Measurements from ENCODE around the gene PIP5K1C.
A peak's percentile ranks its signal among the peaks of the same experiment; 100 is the strongest.

PIP5K1C gene

DNA sequence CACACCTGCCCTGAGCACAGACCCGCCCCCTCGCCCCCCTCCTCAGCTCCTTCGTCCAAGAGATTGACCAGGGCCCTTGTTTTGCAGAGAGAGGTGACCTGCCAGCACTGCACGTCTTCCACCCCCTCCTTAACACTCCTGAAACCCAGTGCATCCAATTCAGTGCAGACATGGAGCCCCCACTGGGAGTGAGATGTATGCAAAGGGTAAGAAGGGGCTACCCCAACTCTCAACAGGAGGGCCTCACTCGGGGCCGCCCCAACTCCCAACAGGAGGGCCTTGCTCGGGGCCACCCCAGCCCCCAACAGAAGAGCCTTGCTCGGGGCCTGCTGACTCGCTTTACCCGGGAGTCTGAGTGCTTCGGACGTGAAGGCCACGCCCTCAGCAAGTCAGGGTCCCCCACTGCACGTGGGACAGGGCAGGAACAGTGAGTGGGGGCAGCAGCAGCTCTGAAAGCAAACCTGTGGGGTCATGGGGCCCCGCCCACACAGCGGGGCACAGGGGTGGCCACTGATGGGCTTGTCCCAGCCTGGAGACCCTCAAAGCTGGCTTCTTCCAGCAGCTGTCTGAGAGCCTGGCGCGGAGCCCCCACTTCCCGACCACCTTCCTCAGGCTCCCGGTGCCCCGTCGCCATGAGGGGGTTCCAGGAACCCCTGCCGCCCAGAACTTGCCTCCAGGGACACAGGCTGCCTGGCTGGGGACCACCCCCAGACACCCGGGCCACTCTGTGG is 79.3 kb downstream of the PIP5K1C start:
- DNase-seq = no peak

DNA sequence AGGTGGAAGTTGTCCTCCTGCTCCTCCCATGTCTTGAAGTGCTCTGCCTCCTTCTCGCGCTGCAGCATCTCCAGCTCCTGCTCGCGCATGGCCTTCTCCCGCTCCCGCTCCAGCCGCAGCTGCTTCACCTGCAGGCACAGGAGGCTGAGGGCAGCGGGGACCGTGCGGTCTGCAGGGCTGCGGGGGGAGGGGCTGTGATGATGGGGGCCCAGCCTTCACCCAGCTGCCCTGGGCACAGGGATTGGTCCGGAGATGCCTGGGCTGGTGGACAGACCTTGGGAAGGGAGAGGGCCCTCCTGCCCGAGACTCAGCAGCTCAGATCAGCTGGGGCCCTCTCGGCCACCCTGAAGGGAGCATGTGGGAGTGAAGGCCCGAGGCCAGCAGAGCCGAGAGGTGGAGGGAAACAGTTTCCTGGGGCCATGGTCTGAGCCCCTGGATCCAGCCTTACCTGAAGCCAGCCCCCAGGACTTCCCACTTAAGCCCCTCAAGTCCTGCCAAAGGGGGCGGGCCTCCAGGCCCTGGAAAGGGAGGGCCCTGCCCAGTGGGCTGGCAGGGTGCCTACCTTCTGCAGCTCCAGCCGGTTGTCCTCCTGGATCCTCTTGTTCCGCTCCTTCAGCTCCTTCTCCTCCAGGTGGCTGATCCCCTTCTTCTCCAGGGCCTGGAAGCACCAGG is 80.0 kb downstream of the PIP5K1C start:
- no peak for DNase-seq

DNA sequence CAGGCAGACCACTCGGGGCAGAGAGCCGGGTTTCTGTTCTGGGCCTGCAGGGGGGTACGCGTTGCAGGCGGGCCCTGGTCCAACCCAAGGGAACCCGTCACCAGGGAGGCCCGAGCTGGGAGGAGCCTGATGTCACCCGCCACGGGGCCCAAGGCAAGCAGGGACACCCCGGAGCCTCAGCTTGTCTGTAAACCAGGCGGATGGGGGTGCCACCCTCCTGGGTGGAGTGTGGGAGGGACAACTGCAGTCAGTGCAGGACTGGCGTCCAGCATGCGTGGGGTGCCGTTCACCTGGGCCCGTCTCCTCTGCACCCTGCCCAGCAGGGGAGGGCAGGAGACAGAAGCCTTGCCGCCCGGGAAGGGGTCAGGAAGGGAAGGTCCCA is 80.6 kb downstream of the PIP5K1C start:
- no peak for DNase-seq

DNA sequence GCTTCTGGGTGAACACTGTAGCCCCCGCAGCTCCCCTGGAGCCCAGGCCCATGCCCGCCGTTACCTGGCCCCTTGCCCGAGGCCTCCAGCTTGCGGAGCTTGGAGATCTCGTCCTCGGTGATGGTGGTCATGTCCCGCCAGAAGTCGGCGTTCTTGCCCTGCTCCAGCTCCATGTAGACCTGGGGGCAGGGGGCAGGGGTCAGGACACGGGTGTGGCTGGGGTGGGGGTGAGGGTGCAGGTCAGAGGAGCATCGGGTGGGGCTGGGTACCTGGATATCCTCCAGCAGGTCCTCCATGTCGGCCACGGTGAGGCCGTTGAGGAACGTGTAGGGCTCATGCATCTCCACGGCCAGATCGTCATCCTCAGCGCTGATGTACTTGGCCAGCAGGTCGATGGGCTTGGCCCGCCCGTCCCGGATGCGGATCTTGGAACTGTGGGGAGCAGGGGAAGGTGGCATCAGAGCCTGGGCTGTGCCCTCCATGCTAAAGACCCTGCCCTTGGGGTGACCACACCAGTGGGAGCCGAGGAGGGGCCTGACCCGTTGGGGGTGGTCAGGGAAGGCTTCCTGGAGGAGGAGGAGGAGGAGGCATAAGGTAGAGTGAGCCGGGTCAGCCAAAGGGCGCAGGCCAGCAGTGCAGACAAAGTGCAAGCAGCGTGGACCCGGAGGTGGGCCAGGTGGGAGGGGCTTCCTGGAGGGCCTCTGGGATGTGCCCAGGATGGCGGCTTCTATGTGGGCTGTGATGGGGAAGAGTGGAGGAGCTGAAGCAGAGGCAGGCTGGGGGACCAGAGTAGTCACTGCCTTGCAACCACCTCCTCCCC is 81.2 kb downstream of the PIP5K1C start:
- DNase-seq = no peak

DNA sequence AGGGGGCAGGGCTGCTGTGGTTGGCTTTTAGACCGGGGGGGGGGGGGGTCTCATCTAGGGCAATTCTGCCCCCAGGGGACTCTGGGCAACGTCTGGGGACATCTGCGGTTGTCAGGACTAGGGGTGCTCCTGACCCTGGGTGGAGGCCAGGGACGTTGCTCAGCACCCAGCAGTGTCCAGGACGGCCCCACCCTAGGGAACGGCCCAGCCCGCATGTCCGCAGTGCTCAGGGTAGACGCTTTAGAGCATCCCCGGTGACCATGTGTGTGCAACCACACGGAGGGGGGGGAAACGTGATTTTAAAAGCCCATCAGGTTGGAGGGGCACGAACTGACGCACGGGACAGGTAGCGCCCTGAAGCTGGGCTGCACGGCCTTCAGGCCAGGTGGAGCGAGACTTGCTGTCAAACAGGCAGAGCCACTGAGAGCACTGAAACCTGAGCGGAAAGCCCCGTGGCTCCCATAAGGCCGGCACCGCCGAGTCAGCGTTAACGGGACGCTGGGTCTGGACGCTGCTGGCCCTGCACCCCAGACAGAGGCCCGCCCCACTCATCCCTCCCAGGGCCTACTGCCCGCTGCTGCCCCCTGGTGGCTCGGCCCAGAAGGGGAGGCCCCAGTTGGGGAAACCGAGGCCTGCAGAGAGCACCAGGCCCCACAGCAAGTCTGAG is 82.0 kb downstream of the PIP5K1C start:
- DNase-seq = peak; percentile 30

DNA sequence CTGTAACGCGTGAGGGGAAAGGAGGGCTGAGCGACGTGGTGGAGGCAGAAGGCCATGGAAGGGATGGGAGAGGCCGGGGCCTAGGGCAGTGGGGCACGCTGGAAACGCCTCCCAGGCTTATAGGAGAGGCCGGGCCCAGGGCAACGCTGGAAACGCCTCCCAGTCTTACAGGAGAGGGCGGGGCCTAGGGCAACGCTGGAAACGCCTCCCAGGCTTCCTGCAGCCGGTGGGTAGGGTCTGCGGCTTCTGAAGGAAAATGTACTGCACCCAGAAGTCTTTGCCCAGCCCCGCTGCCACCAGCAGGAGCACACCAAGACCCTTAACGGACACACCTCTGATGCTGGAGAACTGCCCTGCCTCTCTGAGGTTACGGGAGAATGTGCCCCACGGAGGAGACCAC is 82.8 kb downstream of the PIP5K1C start:
- DNase-seq = peak; percentile 14

DNA sequence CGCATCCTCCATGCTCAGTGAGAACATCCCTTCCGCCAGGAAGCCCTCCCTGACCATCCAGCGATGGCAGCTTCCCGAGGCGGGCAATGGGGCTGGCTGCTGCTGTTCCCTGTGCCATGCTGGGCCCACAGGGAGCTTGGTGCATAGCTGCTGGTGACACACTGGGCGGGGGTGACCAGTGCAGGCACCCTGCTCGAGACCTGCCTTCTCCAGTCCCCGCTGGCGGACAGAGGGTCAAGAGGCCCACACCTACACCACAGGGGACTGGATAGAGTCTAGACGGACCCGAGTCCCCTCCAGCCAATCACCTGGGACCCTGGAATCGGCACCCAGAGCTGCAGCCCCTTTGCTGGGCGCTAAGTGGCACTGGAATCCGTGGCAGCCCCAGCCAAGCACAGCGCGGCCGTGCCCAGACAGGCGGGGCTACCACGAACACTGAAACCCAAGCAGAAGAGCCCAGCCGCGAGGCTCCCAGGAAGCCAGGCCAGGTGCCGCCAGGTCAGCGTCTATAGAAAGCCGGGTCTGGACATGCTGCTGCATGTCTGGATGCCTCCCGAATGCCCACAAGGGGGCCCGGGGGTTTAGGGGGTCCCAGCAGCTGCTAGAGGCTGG is 84.6 kb downstream of the PIP5K1C start:
- DNase-seq = no peak

DNA sequence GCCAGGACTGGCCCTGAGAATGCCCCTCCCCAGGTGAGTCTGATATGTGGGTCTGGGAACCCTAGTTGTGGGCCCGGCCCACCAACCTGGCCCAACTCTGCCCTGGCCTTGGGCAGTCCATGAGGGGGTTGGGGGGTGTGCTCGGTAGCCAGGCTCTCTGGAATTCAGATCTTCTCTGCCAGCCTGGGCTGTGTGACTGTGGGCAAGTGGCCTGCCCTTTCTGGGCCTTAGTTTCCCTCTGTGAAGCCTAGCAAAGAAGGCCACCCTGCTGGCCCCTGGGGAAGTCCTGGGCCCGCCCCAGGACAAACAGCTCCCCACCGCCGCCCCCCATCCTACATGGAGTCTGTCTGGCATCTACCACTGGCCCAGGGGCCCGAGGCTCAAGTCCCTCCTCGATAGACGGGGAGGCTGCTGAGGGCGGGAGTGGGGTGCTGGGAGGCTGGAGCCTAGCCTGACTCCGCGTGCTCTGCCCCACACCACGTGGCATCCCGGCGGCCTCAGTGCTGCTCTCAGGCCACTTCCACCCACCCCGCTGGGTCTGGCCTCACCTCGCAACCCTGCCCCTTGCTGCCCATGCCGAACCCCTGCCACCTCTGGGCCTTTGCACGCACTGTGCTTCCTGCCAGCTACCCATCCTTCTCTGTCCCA is 85.3 kb downstream of the PIP5K1C start:
- no peak for DNase-seq

DNA sequence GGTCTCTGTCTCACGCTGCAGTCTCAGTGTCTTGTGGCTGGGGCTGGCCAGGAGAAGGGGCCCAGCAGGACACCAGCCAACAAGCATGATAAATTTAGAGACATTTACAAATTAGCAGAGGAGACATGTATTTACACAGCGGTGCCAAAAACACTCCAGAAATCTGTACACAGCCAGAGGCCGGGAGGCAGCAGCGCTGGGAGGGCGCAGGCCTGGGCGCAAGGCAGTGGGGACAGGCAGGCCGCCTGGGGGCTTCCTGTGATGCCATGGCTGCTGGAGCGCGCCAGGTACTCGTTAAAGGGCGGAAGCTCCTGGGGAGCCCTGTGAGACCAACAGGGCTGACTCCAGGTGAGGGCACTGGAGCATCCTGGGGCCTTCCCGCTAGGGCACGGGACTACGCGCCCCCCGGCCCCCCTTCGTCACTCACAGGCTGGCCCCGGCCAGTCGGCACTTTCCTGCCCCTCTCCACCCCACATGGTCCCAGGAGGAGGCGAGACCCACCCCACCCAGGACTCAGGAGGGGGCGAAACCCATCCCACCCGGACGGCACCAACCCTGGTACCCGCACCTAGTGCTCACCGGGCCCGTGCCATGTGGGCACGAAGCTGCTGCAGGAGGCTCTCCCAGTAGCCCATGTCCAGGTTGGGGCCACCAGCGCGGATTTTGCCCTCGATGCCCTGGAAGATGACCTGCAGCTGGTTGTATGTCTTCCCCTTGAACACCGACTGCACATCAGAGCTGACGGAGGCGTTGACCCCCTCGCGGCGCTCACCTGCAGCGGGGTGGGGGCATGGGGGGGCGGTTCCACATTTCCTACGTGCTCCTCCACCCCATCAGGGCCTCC is 86.2 kb downstream of the PIP5K1C start:
- no peak for DNase-seq

DNA sequence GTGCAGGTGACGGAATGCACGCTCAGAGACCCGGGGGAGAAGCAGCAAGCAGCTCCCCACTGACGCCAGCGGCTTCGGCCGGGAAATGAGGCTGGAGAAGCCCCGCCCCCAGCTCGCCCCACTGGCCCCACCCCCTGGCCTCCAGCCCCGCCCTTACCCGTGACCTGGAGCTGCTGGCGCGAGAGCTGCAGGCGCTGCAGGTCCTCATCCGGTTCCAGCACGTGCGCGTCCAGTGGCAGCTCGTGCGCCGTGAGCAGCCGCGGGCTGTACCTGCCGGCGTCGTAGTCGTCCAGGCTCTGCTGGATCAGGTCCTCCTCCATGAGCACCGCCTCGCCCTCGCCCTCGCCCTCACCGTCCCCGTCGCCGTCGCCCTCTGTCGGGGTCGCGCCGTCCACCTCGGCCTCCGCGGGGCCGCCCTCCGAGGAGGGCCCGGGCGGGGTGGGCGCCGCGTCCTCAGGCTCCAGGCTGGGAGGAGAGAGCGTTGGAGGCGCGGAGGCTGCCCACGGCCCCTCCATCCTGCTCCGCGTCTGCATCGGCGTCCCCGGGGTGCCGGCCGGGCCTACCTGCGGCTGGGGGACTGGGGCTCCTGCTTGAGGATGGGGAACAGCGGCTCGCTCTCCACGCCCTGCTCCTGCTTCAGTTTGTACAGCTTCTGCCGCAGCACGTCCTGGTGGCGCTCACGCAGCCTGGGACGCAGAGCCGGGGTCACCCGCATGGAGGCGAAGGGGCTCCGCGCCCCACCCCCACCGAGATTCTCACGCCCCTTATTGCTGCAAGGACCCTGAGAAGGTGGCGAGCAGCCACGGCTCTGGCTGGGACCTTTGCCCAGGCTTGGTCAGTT is 87.1 kb downstream of the PIP5K1C start:
- DNase-seq = no peak

DNA sequence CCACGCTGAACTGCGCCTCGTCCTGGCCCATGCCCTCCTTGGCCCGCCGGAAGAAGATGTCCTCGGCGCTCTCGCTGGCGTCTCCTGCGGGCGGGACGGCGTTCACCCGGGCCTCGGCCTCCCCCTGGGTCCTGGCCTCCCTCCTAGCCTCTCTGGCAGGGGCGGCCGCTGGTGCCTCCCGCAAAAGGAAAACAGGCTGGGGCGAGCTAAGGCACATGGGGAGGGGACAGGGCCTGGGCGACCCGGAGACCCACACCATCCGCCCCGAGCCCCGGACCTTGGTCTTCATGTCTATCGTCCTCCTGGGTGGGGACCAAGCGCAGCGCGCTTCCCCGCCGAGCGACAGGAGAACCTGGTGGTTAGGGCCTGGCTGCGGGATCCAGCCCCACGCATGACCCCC is 87.9 kb downstream of the PIP5K1C start:
- no peak for DNase-seq

DNA sequence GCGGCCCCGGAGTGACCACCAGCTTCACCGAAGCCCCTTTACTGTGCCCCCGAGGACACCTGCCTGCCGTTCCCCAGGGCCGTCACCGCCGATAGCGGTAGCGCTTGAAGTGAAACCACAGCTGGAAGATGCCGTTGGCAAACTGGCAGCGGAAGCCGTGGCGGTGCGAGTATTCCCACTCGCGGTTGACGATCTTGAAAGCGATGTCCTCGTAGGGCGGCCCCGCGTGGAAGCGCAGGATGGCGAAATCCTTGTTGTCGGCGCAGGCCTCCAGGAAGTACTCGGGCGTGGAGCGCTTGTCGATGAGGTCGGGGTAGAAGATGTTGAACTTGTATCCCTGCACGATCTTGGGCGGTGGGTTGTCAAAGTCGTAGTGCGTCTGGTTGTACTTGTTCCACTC is 88.4 kb downstream of the PIP5K1C start:
- no peak for DNase-seq

DNA sequence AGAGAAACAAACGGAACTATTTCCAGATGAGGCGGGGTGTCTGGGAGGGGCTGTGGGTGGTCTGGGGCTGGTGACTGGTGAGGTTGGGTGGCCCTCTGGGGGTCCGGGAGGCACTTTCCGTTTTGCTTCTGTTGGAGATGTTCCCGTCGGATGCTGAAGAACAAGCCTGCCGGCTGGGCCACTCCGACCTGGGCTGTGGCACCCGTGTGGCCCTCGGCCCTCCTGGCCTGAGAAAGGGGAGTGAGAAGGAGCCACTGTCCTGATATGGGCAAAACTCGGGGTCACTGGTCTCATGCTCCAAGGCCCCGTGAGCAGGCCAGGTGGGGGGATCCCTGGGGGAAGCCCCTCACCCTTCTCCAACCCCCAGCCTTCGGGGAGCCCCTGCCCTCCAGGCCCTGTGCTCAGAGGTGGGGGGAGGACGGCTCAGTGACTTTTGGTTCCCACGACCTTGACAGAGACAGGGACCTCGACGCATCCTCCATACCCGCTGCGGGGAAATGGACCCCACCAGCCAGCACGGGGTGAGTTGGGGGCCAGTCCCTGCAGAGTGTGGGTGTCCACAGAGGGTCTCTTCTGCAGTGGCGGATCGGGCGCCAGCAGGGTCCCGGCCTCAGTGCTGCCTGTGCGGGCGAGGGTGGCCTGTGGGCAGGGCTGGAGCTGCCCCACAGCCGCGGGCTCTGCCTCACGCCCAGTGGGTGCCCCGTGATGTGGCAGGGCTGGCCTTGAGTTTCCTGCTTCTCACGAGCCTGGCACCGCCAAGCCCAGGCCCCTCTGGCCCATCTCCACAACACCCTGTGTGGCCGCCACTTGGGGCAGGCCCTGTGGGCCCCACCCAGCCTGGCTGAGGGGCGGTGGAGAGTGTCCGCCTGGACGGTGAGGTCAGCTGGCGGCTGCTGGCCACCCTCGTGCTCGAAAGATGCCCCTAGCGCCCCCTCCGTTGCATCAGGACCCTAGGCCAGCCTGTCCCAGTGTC is 89.2 kb downstream of the PIP5K1C start:
- DNase-seq = no peak

DNA sequence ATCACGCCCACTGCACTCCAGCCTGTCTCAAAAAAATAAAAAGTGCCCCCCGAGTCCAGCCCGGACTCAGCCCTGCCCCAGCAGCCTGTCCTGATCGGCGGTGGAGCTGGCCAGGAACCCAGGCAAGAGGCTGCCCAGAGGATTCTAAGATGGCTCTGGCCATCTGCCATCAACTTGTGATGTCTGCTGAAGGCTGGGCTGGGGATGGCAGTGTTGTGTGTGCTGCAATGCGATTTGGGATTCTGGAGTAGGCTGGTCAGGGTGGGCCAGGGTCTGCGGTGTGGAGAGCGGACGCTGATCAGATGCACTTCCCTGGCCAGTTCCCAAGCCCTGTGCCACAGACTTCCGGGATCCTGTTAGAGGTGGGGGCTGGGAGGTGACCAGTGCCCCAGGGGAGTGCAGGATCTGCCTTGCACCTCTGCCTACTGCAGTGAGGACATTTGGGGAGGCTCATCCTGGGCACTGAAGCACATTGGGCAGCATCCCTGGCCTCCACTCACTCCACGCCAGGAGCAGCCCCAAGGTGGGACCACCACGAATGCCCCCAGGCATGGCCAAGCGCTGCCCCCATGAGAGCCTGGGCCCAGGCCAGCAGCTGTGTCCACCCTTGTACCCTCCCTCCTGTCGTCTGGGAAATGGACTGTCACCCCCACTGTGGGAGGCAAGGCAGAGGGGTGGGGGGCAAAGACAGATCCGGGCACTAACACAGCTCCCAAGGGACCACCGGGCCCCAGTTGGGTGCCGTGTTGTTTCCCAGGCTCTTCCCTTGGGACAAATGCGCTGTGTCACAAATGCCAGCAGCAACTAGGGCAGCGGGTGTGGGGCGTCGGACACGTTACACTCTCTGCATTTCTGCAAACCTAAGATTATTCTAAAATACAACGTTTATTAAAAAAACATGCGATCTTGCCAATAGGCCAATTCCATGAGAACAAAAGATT is 90.2 kb downstream of the PIP5K1C start:
- no peak for DNase-seq

DNA sequence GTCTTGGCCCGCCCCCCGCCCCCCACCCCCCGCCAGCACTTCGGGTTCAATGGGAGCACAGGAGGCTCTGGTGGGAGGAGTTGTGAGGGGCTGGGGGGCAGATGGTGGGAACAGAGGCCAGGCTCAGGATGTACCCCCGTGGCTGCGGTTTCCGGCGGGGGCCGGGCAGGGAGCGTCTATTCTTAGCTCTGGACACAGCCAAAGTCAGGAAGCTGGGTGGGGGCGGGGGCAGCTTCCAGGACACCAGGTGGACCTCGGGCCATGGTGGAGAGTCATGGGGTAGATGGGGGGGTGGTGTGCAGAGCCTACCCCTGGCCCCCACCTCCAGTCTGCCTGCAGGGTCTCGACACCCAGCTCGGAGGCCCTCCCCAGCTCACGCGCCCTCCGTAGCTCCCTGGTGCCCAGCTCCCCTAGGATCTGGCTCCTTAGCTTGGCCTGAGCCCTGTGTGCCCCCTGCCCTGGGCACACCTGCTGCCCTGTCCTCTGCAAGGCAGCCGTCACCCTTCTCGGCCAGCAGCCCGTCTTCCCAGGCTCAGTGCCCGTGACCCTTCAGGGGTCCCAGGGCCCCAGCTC is 91.4 kb downstream of the PIP5K1C start:
- DNase-seq = no peak

DNA sequence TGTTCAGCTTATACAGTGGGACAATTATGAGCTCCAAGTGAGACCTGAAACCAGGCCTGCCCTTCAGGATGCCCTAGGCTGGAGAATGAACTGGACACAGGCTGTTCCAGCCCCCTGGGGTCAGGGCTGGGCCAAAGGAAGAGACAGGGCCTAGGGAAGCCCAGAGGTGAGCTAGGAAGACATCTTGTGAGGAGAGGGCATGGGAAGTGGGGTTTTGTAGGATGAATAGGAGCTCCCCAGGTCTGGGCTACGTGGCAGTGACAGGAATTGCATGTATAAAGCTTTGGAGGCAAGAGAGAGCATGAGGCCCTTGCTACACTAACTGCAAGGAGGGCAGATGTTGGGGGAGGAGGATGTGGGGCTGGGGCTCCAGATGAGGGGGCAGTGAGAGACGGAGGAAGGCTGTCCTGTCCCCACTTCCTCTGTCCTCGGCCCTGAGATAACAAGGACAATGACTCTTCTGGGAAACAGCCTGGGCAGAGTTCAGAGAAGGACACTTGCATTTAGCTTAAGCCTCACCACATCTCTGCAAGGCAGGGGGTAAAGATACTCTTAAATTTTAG is 92.1 kb downstream of the PIP5K1C start:
- DNase-seq = no peak
